Vagina (tissue), 2 donors: ENCODE measurements around the gene PATJ.

Source experiments
- CTCF ChIP-seq, 3 experiments: fragments of 450-650 bp in 2 of 3; fragments of 200-600 bp in 1 of 3; sonication (generic) in 1 of 3; IDR thresholded peaks; one replicate each; pipeline ENCODE4 v1.5.1; 2017 to 2019; ENCODE audit warnings: antibody characterized with exemption in 3 of 3, mild to moderate bottlenecking in 2 of 3, moderate library complexity in 2 of 3
- POLR2A ChIP-seq, 2 donors: fragments of 450-650 bp; IDR thresholded peaks; one replicate each; pipeline ENCODE4 v1.6.1; 2017; ENCODE audit warnings: antibody characterized with exemption in 2 of 2, mild to moderate bottlenecking in 2 of 2, moderate library complexity in 2 of 2
- POLR2AphosphoS5 ChIP-seq, 2 donors: sonication (generic); formaldehyde crosslinking; IDR thresholded peaks; one replicate each; pipeline ENCODE4 v1.9.0; 2017; ENCODE audit warnings: antibody characterized with exemption in 2 of 2, mild to moderate bottlenecking in 2 of 2, low read depth in 1 of 2; ENCODE audit not compliant: insufficient read depth in 1 of 2

GRCh38 chr1:61781151-61781550 lies 38.9 kb downstream of the PATJ start:
- no peak for TF ChIP-seq POLR2AphosphoS5 (IDR thresholded peaks at IDR 0.05; ENCODE audit: insufficient read depth in 1 of 2, low read depth in 1 of 2)
- no peak for TF ChIP-seq CTCF (IDR thresholded peaks at IDR 0.05)
- no peak for TF ChIP-seq POLR2A (IDR thresholded peaks at IDR 0.05)
